K562 (cell line): ENCODE measurements around the gene MAP4K1. TPM values are rescaled to one million over a fixed set of nuclear protein-coding genes. Genes with fewer than 3 reads are reported as not detected.

ENCODE experiments used
- FIP1L1 ChIP-seq: fragments of 200-400 bp; formaldehyde crosslinking; IDR thresholded peaks from 2 replicates; pipeline ENCODE4 v1.6.1; 2018; ENCODE audit warnings: mild to moderate bottlenecking, low read depth, low read length; ENCODE audit not compliant: poor library complexity, severe bottlenecking
- GABPB1 ChIP-seq: sonication (generic); formaldehyde crosslinking; IDR thresholded peaks from 2 replicates; pipeline ENCODE4 v1.8.0; 2022; ENCODE audit warnings: mild to moderate bottlenecking, missing genetic modification reagents
- HNRNPUL1 ChIP-seq: fragments of 200-400 bp; formaldehyde crosslinking; IDR thresholded peaks from 2 replicates; pipeline ENCODE4 v1.6.1; 2017; ENCODE audit warnings: low read length
- LEF1 ChIP-seq: fragments of 450-650 bp; IDR thresholded peaks from 2 replicates; pipeline ENCODE4 v1.6.1; 2016; ENCODE audit warnings: mild to moderate bottlenecking
- MEF2A ChIP-seq: IDR thresholded peaks from 2 replicates; pipeline ENCODE4 v1.6.1; 2011; ENCODE audit warnings: low read depth, mild to moderate bottlenecking, low read length, moderate library complexity; ENCODE audit not compliant: control insufficient read depth
- PBX2 ChIP-seq, 2 experiments: IDR thresholded peaks in 1 of 2; conservative IDR thresholded peaks in 1 of 2; 2 replicates each; pipeline ENCODE4 v1.6.1; 2016; ENCODE audit warnings: low read depth in 2 of 2, mild to moderate bottlenecking in 1 of 2, missing compliant biosample characterization in 1 of 2, missing genetic modification characterization in 1 of 2, moderate library complexity in 1 of 2
- POLR2AphosphoS5 ChIP-seq: IDR thresholded peaks from 2 replicates; pipeline ENCODE4 v1.6.1; 2011; ENCODE audit warnings: mild to moderate bottlenecking, low read depth, low read length, moderate library complexity; ENCODE audit not compliant: control insufficient read depth, insufficient read depth
- POLR2B ChIP-seq: fragments of 450-650 bp; IDR thresholded peaks from 2 replicates; pipeline ENCODE4 v1.6.1; 2018; ENCODE audit warnings: low read depth; ENCODE audit not compliant: partially characterized antibody
- SP2 ChIP-seq: IDR thresholded peaks from 2 replicates; pipeline ENCODE4 v1.6.1; 2011; ENCODE audit warnings: mild to moderate bottlenecking, low read depth, low read length, moderate library complexity; ENCODE audit not compliant: poor library complexity, severe bottlenecking; ENCODE audit errors: extremely low read depth
- SRSF1 ChIP-seq: fragments of 200-400 bp; formaldehyde crosslinking; IDR thresholded peaks from 2 replicates; pipeline ENCODE4 v1.6.1; 2017; ENCODE audit warnings: mild to moderate bottlenecking, low read depth, low read length, moderate library complexity
- TAF9B ChIP-seq: fragments of 450-650 bp; IDR thresholded peaks from 2 replicates; pipeline ENCODE4 v1.6.1; 2018; ENCODE audit warnings: mild to moderate bottlenecking; ENCODE audit not compliant: partially characterized antibody
- ZBTB12 ChIP-seq: fragments of 250-450 bp; sonication (Bioruptor Pico); IDR thresholded peaks from 2 replicates; pipeline ENCODE4 v1.4.0; 2020
- ZMIZ1 ChIP-seq, 2 experiments: fragments of 150-350 bp in 1 of 2; IDR thresholded peaks; 2 replicates each; pipeline ENCODE4 v1.6.1; 2012 to 2016; ENCODE audit warnings: low read depth in 2 of 2, low read length in 2 of 2, mild to moderate bottlenecking in 1 of 2, moderate library complexity in 1 of 2
- ZNF583 ChIP-seq: fragments of 250-450 bp; sonication (Bioruptor Pico); IDR thresholded peaks from 2 replicates; pipeline ENCODE4 v1.4.0; 2020
- ZNF639 ChIP-seq, 2 experiments: fragments of 200-800 bp in 1 of 2; sonication (Bioruptor generic) in 1 of 2; sonication (generic) in 1 of 2; formaldehyde crosslinking in 1 of 2; IDR thresholded peaks in 1 of 2; conservative IDR thresholded peaks in 1 of 2; 2 replicates each; pipeline versions ENCODE4 v1.5.0 to v1.6.1; 2016 to 2020; ENCODE audit warnings: missing compliant biosample characterization in 1 of 2, missing genetic modification characterization in 1 of 2, missing genetic modification reagents in 1 of 2
- polyA plus RNA-seq, 8 experiments: library from polyadenylated mRNA; depleted of rRNA in 4 of 8; stranded (reverse) in 5 of 8; unstranded in 3 of 8; fragments of >200 nt; fragmentation: Nextera tagmentation in 2 of 8; fragmentation: Illumina TruSeq in 1 of 8; extraction: Ambion mirVana in 2 of 8; extraction: Trizol in 1 of 8; gene quantifications; 2 replicates each; pipeline versions ENCODE4 v1.2.1 to v1.2.3, GENCODE V29; 2011 to 2014; ENCODE audit warnings: inconsistent platforms in 1 of 8, missing spikeins in 1 of 8
- total RNA-seq, 7 experiments: library from RNA; depleted of rRNA in 6 of 7; stranded (reverse); fragments of >200 nt in 6 of 7; fragmentation: Illumina TruSeq in 2 of 7; extraction: Trizol in 2 of 7; gene quantifications; 2 replicates each; pipeline versions ENCODE4 v1.2.1 to v1.2.3, GENCODE V29; 2011 to 2021; ENCODE audit warnings: low replicate concordance in 1 of 7

Gene MAP4K1
- total and polyA plus RNA-seq, 9 of the 15 experiments (the other 6 are each of a cell fraction or from before 2014, with no cell fraction given): 0.14 to 3.2 (median 0.73) TPM; not detected in 1

- TF ChIP-seq LEF1 (peak; percentile 94), HNRNPUL1 (no peak), TAF9B (peak; percentile 92), ZMIZ1 (IDR thresholded peaks at IDR 0.05; ENCODE audit: low read depth in 2 of 2, low read length in 2 of 2) (peak in 1 of 2 experiments; percentile 71; a peak in 2 of 4 replicates), GABPB1 (CRISPR knock-in tag) (peak; percentile 66; the same call in 1 of the 2 replicates), ZNF583 (CRISPR knock-in tag) (no peak; the same call in 1 of the 2 replicates), POLR2AphosphoS5 (peak; percentile 94), POLR2B (peak; percentile 73), MEF2A (peak; percentile 65; the same call in 1 of the 2 replicates), SP2 (peak; percentile 70), SRSF1 (no peak), FIP1L1 (no peak), ZBTB12 (CRISPR knock-in tag) (peak; percentile 55; the same call in 1 of the 2 replicates), ZNF639 (CRISPR knock-in tag; conservative IDR thresholded peaks at IDR 0.05 in 1 of 2, IDR thresholded peaks at IDR 0.05 in 1 of 2) (peak in 1 of 2 experiments; percentile 95; a peak in 2 of 4 replicates), PBX2 (CRISPR knock-in tag; IDR thresholded peaks at IDR 0.05; ENCODE audit: low read depth) (peak; percentile 98), PBX2 (tag; conservative IDR thresholded peaks at IDR 0.05; ENCODE audit: low read depth) (peak; percentile 100)
These were observed 73.8 kb downstream of the MAP4K1 start (continued) for GRCh38 chr19:38543807-38544568.
